HepG2 (cell line): ENCODE measurements around the gene SLC13A5.
A peak's percentile ranks its signal among the peaks of the same experiment; 100 is the strongest.

Experiments
- CC2D1A ChIP-seq: sonication (generic); formaldehyde crosslinking; IDR thresholded peaks from 2 replicates; pipeline ENCODE4 v1.8.1; 2023; ENCODE audit warnings: mild to moderate bottlenecking, missing genetic modification reagents
- CTCF ChIP-seq: sonication (generic); formaldehyde crosslinking; IDR thresholded peaks from 2 replicates; pipeline ENCODE4 v1.5.0; 2020; ENCODE audit warnings: mild to moderate bottlenecking, missing genetic modification reagents, moderate library complexity
- MBNL3 ChIP-seq: fragments of 250-450 bp; sonication (Bioruptor Pico); conservative IDR thresholded peaks from 2 replicates; pipeline ENCODE4 v1.8.0; 2022; ENCODE audit warnings: mild to moderate bottlenecking, inconsistent platforms
- MXI1 ChIP-seq: IDR thresholded peaks from 3 replicates; pipeline ENCODE4 v1.6.1; 2012; ENCODE audit warnings: low read depth, low read length, inconsistent platforms, borderline replicate concordance
- SRF ChIP-seq: IDR thresholded peaks from 2 replicates; pipeline ENCODE4 v1.6.1; 2011; ENCODE audit warnings: mild to moderate bottlenecking, low read depth, low read length, moderate library complexity
- YY1 ChIP-seq: IDR thresholded peaks from 2 replicates; pipeline ENCODE4 v1.6.1; 2011; ENCODE audit warnings: low read length, low read depth, moderate library complexity, mild to moderate bottlenecking; ENCODE audit not compliant: insufficient read depth, insufficient replicate concordance

- TF ChIP-seq CC2D1A (CRISPR knock-in tag) (no peak), CTCF (CRISPR knock-in tag) (peak; percentile 37), SRF (no peak), MXI1 (no peak), YY1 (no peak), MBNL3 (CRISPR knock-in tag) (no peak)
These were observed 42.6 kb upstream of the SLC13A5 start, which contains the start of gene XAF1 for GRCh38 chr17:6755731-6756184.
